ENCODE data around the gene NCKAP5.

GRCh38 chr2:133607679-133608078, 39.4 kb upstream of the NCKAP5 start:
- TF ChIP-seq CTCF (IDR thresholded peaks at IDR 0.05; ENCODE audit: insufficient read depth, low read length) (no peak), POLR2AphosphoS5 (IDR thresholded peaks at IDR 0.05; ENCODE audit: low read depth) (no peak), GABPA (IDR thresholded peaks at IDR 0.05; ENCODE audit: low read depth) (no peak), REST (IDR thresholded peaks at IDR 0.05; ENCODE audit: insufficient replicate concordance, low read depth) (no peak)

Measured in HL-60 (cell line).